OCI-LY1 (cell line): Measurements from ENCODE around the gene LAMC3.

Experiments used
- H2AFZ ChIP-seq: fragments of 200-600 bp; sonication (generic), shearing (Covaris generic); 2 replicates; pipeline ENCODE4 v1.6.0; 2014; ENCODE audit warnings: antibody characterized with exemption, mild to moderate bottlenecking, low read length
- H3F3A ChIP-seq: fragments of 200-600 bp; sonication (generic), shearing (Covaris generic); 2 replicates; pipeline ENCODE4 v1.6.0; 2014; ENCODE audit warnings: mild to moderate bottlenecking, antibody characterized with exemption, low read length, moderate library complexity; ENCODE audit not compliant: insufficient read depth
- H3K27ac ChIP-seq: fragments of 200-600 bp; sonication (generic); 2 replicates; pipeline ENCODE4 v1.5.1; 2014; ENCODE audit warnings: low read length, mixed run types, mild to moderate bottlenecking, low read depth; ENCODE audit not compliant: poor library complexity, severe bottlenecking
- H3K27me3 ChIP-seq: fragments of 200-600 bp; sonication (generic); 2 replicates; pipeline ENCODE4 v1.6.0; 2014; ENCODE audit warnings: antibody characterized with exemption, mild to moderate bottlenecking, low read length, moderate library complexity; ENCODE audit not compliant: insufficient read depth
- H3K36me3 ChIP-seq: fragments of 200-600 bp; sonication (generic); 2 replicates; pipeline ENCODE4 v1.6.1; 2014; ENCODE audit warnings: mild to moderate bottlenecking, antibody characterized with exemption, low read length, moderate library complexity, mixed read lengths; ENCODE audit not compliant: insufficient read depth
- H3K4me1 ChIP-seq: fragments of 200-600 bp; sonication (generic); 2 replicates; pipeline ENCODE4 v1.5.1; 2014; ENCODE audit warnings: mild to moderate bottlenecking, low read length, moderate library complexity; ENCODE audit not compliant: insufficient read depth, severe bottlenecking
- H3K4me2 ChIP-seq: fragments of 200-600 bp; sonication (generic), shearing (Covaris generic); 2 replicates; pipeline ENCODE4 v1.6.1; 2014; ENCODE audit warnings: low read length
- H3K4me3 ChIP-seq: fragments of 200-600 bp; sonication (generic); 2 replicates; pipeline ENCODE4 v1.5.1; 2014; ENCODE audit warnings: low read length, low read depth, mild to moderate bottlenecking, mixed read lengths; ENCODE audit not compliant: poor library complexity, severe bottlenecking
- H3K79me2 ChIP-seq: fragments of 200-600 bp; shearing (Covaris generic); 2 replicates; pipeline ENCODE4 v1.6.1; 2016; ENCODE audit warnings: mixed run types, low read length, mixed read lengths; ENCODE audit not compliant: insufficient read depth
- H3K9ac ChIP-seq: fragments of 200-600 bp; sonication (generic), shearing (Covaris generic); 2 replicates; pipeline ENCODE4 v1.6.1; 2014; ENCODE audit warnings: mild to moderate bottlenecking, low read length, mixed read lengths
- H3K9me2 ChIP-seq: fragments of 200-600 bp; sonication (generic), shearing (Covaris generic); 2 replicates; pipeline ENCODE4 v1.6.1; 2014; ENCODE audit warnings: low read depth, mild to moderate bottlenecking, low read length, mixed read lengths
- H3K9me3 ChIP-seq: fragments of 200-600 bp; shearing (Covaris generic); 2 replicates; pipeline ENCODE4 v1.6.1; 2014; ENCODE audit warnings: low read length, mixed read lengths
- H4K20me1 ChIP-seq: fragments of 200-600 bp; sonication (generic), shearing (Covaris generic); 2 replicates; pipeline ENCODE4 v1.6.0; 2016; ENCODE audit warnings: mild to moderate bottlenecking, low read length; ENCODE audit not compliant: insufficient read depth
- EZH2 ChIP-seq: fragments of 200-600 bp; sonication (generic), shearing (Covaris generic); IDR thresholded peaks from 2 replicates; pipeline ENCODE4 v1.8.0; 2017; ENCODE audit warnings: borderline replicate concordance, mixed run types, mild to moderate bottlenecking, antibody characterized with exemption, low read length, moderate library complexity, mixed read lengths
- TF ChIP-seq, protein P1 (sequence below): fragments of 200-600 bp; sonication (generic), shearing (Covaris generic); IDR thresholded peaks from 2 replicates; pipeline ENCODE4 v1.5.1; 2017; ENCODE audit warnings: mild to moderate bottlenecking, antibody characterized with exemption, low read length, moderate library complexity, mixed read lengths

Gene LAMC3

DNA sequence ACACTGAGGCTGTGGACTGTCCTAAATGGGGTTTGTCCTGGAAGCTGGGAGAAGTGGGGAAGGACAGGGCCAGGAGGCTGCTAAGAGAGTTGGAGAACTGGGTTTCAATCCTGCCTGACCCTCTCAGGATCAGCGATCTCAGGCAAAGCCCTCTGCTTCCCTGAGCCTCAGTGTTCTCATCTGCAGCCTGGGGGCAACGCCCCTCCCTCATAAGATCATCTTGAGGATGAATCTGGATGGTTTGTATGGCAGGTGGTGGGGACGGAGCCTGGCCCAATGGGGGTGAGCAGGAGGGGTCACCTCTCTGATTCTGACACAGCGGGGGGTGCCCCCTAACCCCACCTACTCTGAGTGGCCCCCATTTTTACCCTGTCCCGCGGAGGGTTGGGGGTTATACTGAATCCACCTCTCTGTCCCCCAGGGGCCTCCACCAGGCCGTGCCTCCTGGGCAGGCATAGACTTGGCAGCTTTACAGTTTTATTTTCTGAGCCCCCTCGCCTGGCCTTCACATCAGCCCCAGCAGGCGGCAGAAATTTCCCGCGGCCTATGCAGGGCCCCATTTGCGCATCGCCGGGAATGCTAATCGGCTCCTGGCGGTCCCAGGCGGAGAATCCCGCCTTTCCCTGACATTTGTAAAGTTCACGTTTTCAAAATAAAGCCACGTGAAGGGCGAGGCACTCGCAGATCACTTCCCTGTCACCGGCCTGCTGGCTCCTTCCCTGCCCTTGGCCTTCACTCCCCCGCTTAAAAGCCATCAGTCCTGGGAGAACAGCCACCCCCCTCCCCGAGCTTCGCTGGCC lies 17.8 kb upstream of the LAMC3 start:
- H3K27me3 ChIP-seq, result peaks cover 8% of the 10 kb centered on the region; the same call in 1 of the 2 replicates
- H3K4me3 ChIP-seq, result no peak overlapping the region
- H3K4me1 ChIP-seq, result no peaks in the 10 kb centered on the region
- H3K4me2 ChIP-seq, result no peak overlapping the region
- H3F3A ChIP-seq, result no peaks in the 10 kb centered on the region
- no peak overlapping the region for H2AFZ ChIP-seq
- TF ChIP-seq, protein P1, sequence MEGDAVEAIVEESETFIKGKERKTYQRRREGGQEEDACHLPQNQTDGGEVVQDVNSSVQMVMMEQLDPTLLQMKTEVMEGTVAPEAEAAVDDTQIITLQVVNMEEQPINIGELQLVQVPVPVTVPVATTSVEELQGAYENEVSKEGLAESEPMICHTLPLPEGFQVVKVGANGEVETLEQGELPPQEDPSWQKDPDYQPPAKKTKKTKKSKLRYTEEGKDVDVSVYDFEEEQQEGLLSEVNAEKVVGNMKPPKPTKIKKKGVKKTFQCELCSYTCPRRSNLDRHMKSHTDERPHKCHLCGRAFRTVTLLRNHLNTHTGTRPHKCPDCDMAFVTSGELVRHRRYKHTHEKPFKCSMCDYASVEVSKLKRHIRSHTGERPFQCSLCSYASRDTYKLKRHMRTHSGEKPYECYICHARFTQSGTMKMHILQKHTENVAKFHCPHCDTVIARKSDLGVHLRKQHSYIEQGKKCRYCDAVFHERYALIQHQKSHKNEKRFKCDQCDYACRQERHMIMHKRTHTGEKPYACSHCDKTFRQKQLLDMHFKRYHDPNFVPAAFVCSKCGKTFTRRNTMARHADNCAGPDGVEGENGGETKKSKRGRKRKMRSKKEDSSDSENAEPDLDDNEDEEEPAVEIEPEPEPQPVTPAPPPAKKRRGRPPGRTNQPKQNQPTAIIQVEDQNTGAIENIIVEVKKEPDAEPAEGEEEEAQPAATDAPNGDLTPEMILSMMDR, result no peak
- TF ChIP-seq EZH2, result no peak
- no peak overlapping the region for H3K9ac ChIP-seq
- H3K27ac ChIP-seq, result no peak overlapping the region
- no peaks in the 10 kb centered on the region for H3K9me2 ChIP-seq
- H3K36me3 ChIP-seq, result no peaks in the 10 kb centered on the region
- H3K79me2 ChIP-seq, result no peaks in the 10 kb centered on the region
- no peaks in the 10 kb centered on the region for H4K20me1 ChIP-seq
- no peaks in the 10 kb centered on the region for H3K9me3 ChIP-seq

DNA sequence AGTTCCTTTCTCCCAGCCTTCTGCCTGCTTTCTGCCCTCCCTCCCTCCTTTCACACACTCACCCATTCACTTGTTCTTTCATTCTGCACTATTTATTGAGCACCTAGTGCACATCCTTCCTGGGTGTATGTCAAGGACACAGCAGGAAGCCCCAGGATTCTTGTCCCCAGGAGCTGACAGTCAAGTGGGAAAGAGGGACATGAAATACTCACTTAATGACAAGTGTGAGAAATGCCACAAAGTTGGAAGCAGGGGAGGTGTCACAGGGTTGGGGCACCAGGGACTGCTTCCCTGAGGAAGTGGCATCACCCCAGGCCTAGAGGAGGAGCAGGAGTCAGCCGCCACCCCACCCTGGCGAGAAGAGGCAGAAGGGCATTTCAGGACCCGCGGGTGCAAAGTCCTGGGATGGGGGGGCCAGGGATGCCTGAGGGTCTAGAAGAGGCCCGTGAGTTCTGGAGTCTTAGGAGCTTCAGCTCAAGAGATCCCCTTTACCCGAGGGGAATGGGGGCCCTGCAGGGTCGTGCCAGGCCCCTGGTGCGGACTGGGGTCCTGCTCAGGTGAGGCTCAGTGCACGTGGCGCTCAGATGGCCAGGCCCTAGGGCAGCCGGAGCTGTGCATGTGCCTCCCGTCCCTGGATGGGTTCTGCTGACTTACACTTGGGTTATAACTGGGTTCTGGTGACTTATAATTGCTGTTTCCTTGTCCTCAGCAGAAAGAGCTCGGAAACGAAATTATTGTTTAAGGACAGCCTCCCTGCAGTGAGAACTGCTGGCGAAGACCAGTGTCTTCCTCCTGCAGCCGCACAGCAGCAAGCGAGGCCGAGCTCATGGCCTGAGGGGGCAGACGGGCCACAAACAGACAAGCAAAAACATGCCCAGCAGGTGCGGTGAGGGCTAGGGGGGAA lies 16.9 kb upstream of the LAMC3 start:
- Histone ChIP-seq H4K20me1 (no peaks in the 10 kb centered on the region), H3K36me3 (no peaks in the 10 kb centered on the region), H2AFZ (no peak overlapping the region), H3K27me3 (peaks cover 8% of the 10 kb centered on the region; the same call in 1 of the 2 replicates), H3K9me2 (no peaks in the 10 kb centered on the region), H3K4me1 (no peaks in the 10 kb centered on the region), H3K79me2 (no peaks in the 10 kb centered on the region), H3K9me3 (no peaks in the 10 kb centered on the region), H3K4me3 (no peak overlapping the region), H3K9ac (no peak overlapping the region), H3K27ac (no peak overlapping the region), H3K4me2 (no peak overlapping the region), H3F3A (no peaks in the 10 kb centered on the region)
- TF ChIP-seq EZH2, result no peak
- TF ChIP-seq, protein P1, result no peak

DNA sequence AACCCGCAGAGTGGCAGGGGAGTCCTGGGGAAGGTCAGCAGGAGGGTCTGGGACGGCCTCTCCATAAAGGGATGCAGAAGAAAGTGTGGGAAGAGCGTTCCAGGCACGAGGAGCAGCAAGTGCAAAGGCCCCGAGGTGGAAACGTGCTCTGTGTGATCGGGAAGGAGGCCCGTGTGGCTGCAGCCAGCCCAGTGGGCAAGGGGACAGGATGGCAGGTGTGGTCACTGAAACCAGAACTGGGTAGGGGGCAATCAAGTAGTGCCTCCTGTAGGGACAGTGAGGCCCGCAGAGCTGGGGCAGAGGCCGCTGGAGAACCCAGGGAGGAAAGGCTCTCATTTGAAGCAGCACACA lies 16.3 kb upstream of the LAMC3 start:
- H3K36me3 ChIP-seq, result no peaks in the 10 kb centered on the region
- no peak overlapping the region for H2AFZ ChIP-seq
- no peak overlapping the region for H3K4me2 ChIP-seq
- H4K20me1 ChIP-seq, result no peaks in the 10 kb centered on the region
- H3K27ac ChIP-seq, result no peak overlapping the region
- H3K9me3 ChIP-seq, result no peaks in the 10 kb centered on the region
- H3K27me3 ChIP-seq, result peaks cover 8% of the 10 kb centered on the region; the same call in 1 of the 2 replicates
- H3K9me2 ChIP-seq, result no peaks in the 10 kb centered on the region
- H3K4me1 ChIP-seq, result no peaks in the 10 kb centered on the region
- no peaks in the 10 kb centered on the region for H3K79me2 ChIP-seq
- H3F3A ChIP-seq, result no peaks in the 10 kb centered on the region
- no peak overlapping the region for H3K9ac ChIP-seq
- no peak overlapping the region for H3K4me3 ChIP-seq
- TF ChIP-seq EZH2, result no peak
- TF ChIP-seq, protein P1, result no peak
